Stimulated activated CD4-positive, alpha-beta T cell treated with anti-CD3 and anti-CD28 coated beads, Interleukin-15, amount 100 ng/mL, for 1 hour (primary cell): ENCODE results near the gene GGA1.
"Not testable (repeated sequence)": the region's sequence is repeated elsewhere in the genome, so short reads cannot be mapped to it uniquely, and the experiment has no call there.

ENCODE experiments used
- DNase-seq, 2 donors: peaks; one replicate each; pipeline ENCODE4 v3.0.0-alpha.2; 2020; ENCODE audit warnings: low read depth in 1 of 2, low spot score in 1 of 2

Gene GGA1

GRCh38 chr22:37647928-37648327, 39.3 kb downstream of the GGA1 start:
- no peak for DNase-seq

- DNase-seq: no peak
These were observed 42.0 kb downstream of the GGA1 start for GRCh38 chr22:37650463-37651136.

GRCh38 chr22:37654563-37655251, 46.1 kb downstream of the GGA1 start:
- no peak for DNase-seq

GRCh38 chr22:37655252-37655563, 46.6 kb downstream of the GGA1 start:
- DNase-seq: no peak

- not testable (repeated sequence) for DNase-seq
These were observed 47.9 kb downstream of the GGA1 start for GRCh38 chr22:37656583-37656982.

- no peak for DNase-seq
These were observed 49.0 kb downstream of the GGA1 start for GRCh38 chr22:37657590-37658132.

- DNase-seq: peak; percentile 97
These were observed 49.8 kb downstream of the GGA1 start, which contains the start of gene PDXP for GRCh38 chr22:37658133-37659065. Gene PDXP (plus strand): TSS chr22:37658723. CDS start chr22:37658783, 60 bp downstream.

- no peak for DNase-seq
These were observed 50.6 kb downstream of the GGA1 start for GRCh38 chr22:37659066-37659896.

- DNase-seq: no peak
These were observed 51.5 kb downstream of the GGA1 start for GRCh38 chr22:37659897-37660708.

GRCh38 chr22:37660709-37661045, 52.0 kb downstream of the GGA1 start:
- DNase-seq: no peak

- no peak for DNase-seq
These were observed 52.7 kb downstream of the GGA1 start for GRCh38 chr22:37661160-37661924.

- DNase-seq: no peak
These were observed 53.4 kb downstream of the GGA1 start for GRCh38 chr22:37662039-37662438.

GRCh38 chr22:37663521-37664140, 55.0 kb downstream of the GGA1 start:
- DNase-seq: no peak

- no peak for DNase-seq
These were observed 55.8 kb downstream of the GGA1 start for GRCh38 chr22:37664249-37665101.

GRCh38 chr22:37665487-37665886, 56.9 kb downstream of the GGA1 start:
- DNase-seq: no peak

- no peak for DNase-seq
These were observed 61.0 kb downstream of the GGA1 start for GRCh38 chr22:37669586-37669985.

- DNase-seq: no peak
These were observed 63.7 kb downstream of the GGA1 start for GRCh38 chr22:37672206-37672919.
